HUES6 (cell line): ENCODE results near the gene STAG3.
"Not testable (repeated sequence)": the region's sequence is repeated elsewhere in the genome, so short reads cannot be mapped to it uniquely, and the experiment has no call there.

ENCODE experiments used
- H3K27ac ChIP-seq: 2 replicates; pipeline ENCODE4 v1.7.0; 2013; ENCODE audit warnings: low read depth, mild to moderate bottlenecking, low read length, inconsistent platforms
- H3K27me3 ChIP-seq: 2 replicates; pipeline ENCODE4 v1.6.1; 2013; ENCODE audit warnings: low read length; ENCODE audit not compliant: control insufficient read depth, insufficient read depth
- H3K36me3 ChIP-seq: 2 replicates; pipeline ENCODE4 v1.6.1; 2013; ENCODE audit warnings: low read length; ENCODE audit not compliant: control insufficient read depth, insufficient read depth
- H3K4me1 ChIP-seq: 2 replicates; pipeline ENCODE4 v1.6.1; 2013; ENCODE audit warnings: low read length; ENCODE audit not compliant: control insufficient read depth, insufficient read depth
- H3K4me3 ChIP-seq: 2 replicates; pipeline ENCODE4 v1.5.1; 2013; ENCODE audit warnings: low read depth, low read length
- H3K9ac ChIP-seq: one replicate; pipeline ENCODE4 v1.6.1; 2013; ENCODE audit warnings: mild to moderate bottlenecking, low read length
- H3K9me3 ChIP-seq: 2 replicates; pipeline ENCODE4 v1.6.1; 2013; ENCODE audit warnings: low read depth, low read length; ENCODE audit not compliant: control insufficient read depth, insufficient read depth

STAG3 gene, protein sequence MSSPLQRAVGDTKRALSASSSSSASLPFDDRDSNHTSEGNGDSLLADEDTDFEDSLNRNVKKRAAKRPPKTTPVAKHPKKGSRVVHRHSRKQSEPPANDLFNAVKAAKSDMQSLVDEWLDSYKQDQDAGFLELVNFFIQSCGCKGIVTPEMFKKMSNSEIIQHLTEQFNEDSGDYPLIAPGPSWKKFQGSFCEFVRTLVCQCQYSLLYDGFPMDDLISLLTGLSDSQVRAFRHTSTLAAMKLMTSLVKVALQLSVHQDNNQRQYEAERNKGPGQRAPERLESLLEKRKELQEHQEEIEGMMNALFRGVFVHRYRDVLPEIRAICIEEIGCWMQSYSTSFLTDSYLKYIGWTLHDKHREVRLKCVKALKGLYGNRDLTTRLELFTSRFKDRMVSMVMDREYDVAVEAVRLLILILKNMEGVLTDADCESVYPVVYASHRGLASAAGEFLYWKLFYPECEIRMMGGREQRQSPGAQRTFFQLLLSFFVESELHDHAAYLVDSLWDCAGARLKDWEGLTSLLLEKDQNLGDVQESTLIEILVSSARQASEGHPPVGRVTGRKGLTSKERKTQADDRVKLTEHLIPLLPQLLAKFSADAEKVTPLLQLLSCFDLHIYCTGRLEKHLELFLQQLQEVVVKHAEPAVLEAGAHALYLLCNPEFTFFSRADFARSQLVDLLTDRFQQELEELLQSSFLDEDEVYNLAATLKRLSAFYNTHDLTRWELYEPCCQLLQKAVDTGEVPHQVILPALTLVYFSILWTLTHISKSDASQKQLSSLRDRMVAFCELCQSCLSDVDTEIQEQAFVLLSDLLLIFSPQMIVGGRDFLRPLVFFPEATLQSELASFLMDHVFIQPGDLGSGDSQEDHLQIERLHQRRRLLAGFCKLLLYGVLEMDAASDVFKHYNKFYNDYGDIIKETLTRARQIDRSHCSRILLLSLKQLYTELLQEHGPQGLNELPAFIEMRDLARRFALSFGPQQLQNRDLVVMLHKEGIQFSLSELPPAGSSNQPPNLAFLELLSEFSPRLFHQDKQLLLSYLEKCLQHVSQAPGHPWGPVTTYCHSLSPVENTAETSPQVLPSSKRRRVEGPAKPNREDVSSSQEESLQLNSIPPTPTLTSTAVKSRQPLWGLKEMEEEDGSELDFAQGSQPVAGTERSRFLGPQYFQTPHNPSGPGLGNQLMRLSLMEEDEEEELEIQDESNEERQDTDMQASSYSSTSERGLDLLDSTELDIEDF

DNA sequence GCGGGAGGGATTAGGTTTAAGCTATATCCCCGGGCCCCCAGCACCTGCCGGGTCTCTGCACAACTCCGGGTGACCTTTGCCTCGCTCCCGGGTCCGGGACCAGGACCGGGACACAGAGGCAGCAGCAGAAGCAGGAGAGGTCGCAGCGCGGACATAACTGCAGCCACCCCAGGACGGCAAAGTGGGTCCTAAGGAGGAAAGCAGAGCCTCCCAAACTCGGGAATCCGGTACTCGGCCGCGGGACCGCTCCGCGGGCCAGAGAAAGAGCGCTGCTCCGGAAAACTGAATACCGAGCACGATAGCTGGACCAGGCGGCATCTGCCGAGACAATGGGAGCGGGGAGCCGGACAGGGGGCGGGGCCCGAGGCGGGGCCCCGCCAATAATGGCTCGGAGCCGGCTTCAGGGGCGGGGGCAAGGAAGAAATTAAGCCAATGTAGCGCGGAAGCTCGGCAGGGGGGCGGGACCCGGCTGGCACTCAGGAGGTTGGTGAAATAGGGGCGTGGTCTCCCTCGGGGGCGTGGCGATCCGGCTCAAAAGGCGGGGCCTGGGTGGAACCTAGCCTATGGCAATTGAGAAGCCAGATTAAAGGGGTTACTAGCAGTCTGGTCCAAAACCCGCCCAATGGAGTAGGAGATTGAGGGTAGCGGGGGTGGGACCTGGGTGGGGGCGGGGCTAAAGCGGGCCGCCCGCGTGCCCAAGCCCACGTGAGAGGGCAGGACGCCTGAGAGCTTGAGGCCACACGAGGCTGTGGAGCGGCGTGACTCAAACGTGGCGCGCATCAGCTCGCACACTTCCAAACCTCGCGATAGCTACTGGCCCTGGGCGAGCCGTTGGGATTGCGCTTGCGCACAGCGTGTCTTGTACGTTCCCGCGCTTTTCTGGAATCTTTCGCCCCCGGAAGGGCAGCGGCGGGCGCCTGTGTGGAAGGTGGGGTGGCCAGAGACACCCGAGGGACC lies at the start of gene STAG3, which contains the start of gene GPC2:
Gene STAG3, plus strand, starts transcription at position 874 of the 957 bp plus-strand sequence. CDS start 2,639 bp downstream, outside the sequence.
Gene GPC2, minus strand, starts transcription at position 337 of the 957 bp plus-strand sequence. Its CDS starts 182 bp downstream, at position 155.
- Histone ChIP-seq H3K36me3 (peaks cover 25% of the 10 kb centered on the region; the same call in 1 of the 2 replicates), H3K9me3 (no peaks in the 10 kb centered on the region), H3K9ac (peak within 1 kb of the TSS; percentile 62), H3K27ac (no peak within 1 kb of the TSS), H3K4me1 (peaks cover 17% of the 10 kb centered on the region), H3K27me3 (peaks cover 16% of the 10 kb centered on the region), H3K4me3 (peak within 1 kb of the TSS; percentile 79)

DNA sequence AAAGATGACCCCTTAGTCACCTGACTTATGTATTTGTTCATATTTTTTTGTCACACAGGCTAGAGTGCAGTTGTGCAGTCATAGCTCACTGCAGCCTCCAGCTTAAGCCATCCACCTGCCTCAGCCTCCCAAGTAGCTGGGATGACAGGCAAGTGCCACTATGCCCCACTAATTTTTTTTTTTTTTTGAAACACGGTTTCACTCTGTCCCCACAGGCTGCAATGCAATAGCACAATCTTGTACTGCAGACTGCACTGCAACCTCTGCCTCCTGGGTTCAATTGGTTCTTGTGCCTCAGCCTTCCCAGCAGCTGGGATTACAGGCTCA lies 49.1 kb upstream of the STAG3 start:
- H3K4me3 ChIP-seq: no peak overlapping the region
- peaks cover 4% of the 10 kb centered on the region; the same call in 1 of the 2 replicates for H3K4me1 ChIP-seq

DNA sequence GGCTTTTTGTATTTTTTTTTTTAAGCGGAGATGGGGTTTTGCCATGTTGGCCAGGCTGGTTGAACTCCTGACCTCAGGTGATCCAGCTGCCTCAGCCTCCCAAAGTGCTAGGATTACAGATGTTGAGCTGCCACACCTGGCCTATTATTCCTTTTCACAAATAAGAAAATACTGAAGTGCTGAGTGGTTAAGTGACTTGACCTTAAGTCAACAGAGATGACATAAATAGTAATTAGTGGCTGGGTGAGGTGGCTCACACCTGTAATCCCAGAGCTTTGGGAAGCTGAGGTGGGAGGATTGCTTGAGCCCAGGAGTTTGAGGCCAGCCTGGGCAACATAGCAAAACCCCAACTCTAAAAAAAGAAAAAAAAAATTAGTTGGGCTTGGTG lies 47.5 kb upstream of the STAG3 start:
- H3K4me3 ChIP-seq, H3K36me3 ChIP-seq, H3K9me3 ChIP-seq, H3K4me1 ChIP-seq, H3K27ac ChIP-seq, H3K9ac ChIP-seq: not testable (repeated sequence)
- peaks cover 12% of the 10 kb centered on the region for H3K27me3 ChIP-seq

More for the DNA sequence above, 49.1 kb upstream of the STAG3 start:
- Histone ChIP-seq H3K27ac (no peak overlapping the region), H3K27me3 (peaks cover 12% of the 10 kb centered on the region), H3K9ac (no peak overlapping the region), H3K9me3 (no peaks in the 10 kb centered on the region), H3K36me3 (no peaks in the 10 kb centered on the region)

DNA sequence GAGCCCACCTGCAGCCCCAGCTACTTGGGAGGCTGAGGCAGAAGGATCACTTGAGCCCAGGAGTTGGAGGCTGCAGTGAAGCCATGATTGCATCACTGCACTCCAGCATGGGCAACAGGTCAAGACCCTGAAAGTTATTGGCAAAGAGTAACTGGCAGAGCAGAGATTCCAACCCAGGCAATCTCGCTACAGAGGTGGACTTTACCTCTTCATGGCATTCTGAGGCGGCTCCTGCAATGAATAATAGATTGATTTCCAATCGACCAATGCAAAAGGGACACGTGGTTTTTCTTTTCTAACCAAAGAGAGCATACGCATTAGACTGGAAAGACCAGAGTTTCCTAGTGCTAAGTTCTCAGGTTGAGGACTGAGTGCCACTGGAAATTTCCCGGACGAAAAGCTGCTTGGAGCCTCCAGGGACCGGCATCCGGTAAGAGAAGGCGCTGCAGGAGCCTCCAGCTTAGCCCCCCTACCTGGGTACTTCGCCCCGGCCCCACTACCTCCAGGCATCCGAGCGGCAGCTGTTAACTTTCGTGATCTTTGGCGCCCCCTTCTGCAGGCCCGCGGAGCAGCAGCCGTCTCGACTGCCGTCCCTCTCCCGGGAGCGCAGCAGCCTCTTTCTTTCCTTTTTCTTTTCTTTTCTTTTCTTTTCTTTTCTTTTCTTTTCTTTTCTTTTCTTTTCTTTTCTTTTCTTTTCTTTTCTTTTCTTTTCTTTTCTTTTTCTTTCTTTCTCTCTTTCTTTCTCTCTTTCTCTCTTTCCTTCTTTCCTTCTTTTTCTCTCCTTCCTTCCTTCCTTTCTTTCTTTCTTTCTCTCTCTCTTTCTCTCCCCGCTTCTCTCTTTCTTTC lies 46.9 kb upstream of the STAG3 start:
- peaks cover 4% of the 10 kb centered on the region; the same call in 1 of the 2 replicates for H3K4me1 ChIP-seq
- peaks cover 12% of the 10 kb centered on the region for H3K27me3 ChIP-seq
- H3K27ac ChIP-seq: no peak overlapping the region
- peak overlapping the region; percentile 36 for H3K9ac ChIP-seq
- H3K4me3 ChIP-seq: peak overlapping the region; percentile 43
- H3K36me3 ChIP-seq: no peaks in the 10 kb centered on the region
- no peaks in the 10 kb centered on the region for H3K9me3 ChIP-seq

DNA sequence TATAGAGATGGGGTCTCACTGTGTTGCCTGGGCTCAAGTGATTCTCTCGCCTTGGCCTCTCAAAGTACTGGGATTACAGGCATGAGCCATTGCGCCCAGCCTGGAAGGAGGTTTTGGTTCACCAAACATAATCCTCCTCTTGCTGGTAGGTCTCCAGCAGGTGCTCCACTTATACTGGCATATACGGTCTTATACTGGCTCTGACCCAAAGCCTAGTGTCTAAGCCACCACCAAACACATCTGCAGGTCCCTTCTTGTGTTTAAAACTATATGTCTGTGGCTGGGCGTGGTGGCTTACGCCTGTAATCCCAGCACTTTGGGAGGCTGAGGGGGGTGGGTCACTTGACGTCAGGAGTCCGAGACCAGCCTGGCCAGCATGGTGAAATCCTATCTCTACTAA lies 45.6 kb upstream of the STAG3 start:
- Histone ChIP-seq H3K36me3 (no peaks in the 10 kb centered on the region), H3K9me3 (no peaks in the 10 kb centered on the region), H3K9ac (no peak overlapping the region), H3K27me3 (peaks cover 12% of the 10 kb centered on the region), H3K4me1 (peaks cover 4% of the 10 kb centered on the region; the same call in 1 of the 2 replicates), H3K27ac (no peak overlapping the region), H3K4me3 (no peak overlapping the region)

DNA sequence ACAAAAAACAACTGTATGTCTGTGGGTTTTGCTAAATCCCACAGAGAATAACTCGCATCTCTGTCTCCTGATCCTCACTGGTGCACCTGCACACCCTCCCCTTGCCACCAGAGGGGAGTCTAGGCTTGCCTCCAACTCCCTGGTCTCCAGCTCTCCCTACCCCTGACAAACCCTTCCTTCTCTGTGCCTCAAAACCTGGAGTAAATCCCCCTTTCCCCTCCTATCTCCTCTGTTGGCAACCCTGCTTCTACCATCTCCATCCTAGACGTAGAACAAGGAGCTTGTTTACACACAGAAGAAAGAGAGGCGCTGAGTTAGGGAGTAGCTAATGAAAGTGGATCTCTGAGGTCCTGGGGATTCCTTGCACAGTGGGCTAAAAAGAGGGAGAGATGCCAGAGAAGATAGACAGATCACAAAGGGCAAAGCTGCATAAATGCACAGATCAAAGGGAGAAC lies 45.0 kb upstream of the STAG3 start:
- peaks cover 11% of the 10 kb centered on the region for H3K27me3 ChIP-seq
- no peak overlapping the region for H3K9ac ChIP-seq
- H3K4me3 ChIP-seq: no peak overlapping the region
- no peak overlapping the region for H3K27ac ChIP-seq
- H3K4me1 ChIP-seq: peaks cover 4% of the 10 kb centered on the region; the same call in 1 of the 2 replicates
- no peaks in the 10 kb centered on the region for H3K36me3 ChIP-seq
- H3K9me3 ChIP-seq: no peaks in the 10 kb centered on the region

DNA sequence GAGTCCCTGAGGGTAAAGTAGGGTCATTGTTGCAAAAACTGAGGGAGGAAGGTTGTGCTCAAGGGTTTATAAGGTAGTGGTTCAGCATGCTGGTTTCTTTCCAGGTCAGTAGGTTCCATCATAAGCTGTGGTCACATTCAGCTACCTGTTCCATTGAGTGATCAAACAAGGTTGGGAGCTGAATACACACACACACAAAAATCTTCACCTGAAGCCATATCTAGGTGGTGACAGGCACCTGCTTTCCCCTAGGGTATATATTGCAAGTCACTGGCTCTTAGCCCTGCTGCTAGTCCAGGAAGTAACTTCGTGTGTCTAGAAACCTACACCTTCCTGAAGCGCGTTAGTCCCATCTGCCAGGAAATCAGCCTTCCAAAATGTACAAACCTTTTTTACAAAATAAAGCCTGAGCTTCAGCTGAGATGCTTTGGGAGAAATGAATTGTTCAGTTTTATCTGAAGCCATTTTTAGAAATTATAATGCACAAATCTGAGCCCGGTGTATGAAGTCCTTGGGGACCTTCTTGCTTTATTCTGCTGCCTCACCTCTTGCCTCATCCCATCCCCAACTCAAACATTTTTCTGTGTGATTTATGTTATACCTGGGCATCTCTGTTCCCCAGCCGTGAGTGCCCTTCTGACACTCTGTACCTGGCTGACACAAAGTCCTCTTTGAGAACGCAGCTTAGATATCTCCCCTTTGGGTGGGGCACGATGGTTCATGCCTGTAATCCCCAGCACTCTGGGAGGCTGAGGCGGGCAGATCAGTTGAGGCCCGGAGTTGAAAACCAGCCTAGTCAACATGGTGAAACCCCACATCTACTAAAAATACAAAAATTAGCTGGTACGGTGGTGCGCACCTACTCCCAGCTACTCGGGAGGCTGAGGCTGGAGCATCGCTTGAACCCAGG lies 39.6 kb upstream of the STAG3 start:
- 0 out of 2 replicates have a peak, but pooled peaks cover under 1% of the 10 kb centered on the region for H3K4me1 ChIP-seq
- no peak overlapping the region for H3K4me3 ChIP-seq
- H3K9ac ChIP-seq: no peak overlapping the region
- H3K27ac ChIP-seq: no peak overlapping the region
- no peaks in the 10 kb centered on the region for H3K27me3 ChIP-seq
- no peaks in the 10 kb centered on the region for H3K9me3 ChIP-seq
- no peaks in the 10 kb centered on the region for H3K36me3 ChIP-seq

DNA sequence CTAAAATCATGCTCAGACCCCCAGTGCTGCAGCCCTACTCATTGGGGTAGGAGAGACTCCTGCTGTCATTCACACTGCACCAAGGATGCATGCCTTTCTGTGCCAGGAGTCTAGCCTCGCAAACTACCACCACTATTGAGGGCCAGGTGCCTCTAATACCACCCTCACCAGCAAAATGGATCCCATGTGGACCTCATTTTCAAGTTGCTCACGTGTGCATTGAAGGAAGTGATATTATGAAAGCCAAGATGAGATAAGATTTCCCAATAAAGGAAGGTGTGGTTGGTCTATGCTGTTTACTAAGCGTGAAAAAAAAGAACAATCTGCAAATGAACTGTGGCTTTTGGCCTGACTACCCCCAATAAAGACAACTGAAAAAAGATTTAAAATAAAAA lies 36.2 kb upstream of the STAG3 start:
- H3K27ac ChIP-seq: no peak overlapping the region

DNA sequence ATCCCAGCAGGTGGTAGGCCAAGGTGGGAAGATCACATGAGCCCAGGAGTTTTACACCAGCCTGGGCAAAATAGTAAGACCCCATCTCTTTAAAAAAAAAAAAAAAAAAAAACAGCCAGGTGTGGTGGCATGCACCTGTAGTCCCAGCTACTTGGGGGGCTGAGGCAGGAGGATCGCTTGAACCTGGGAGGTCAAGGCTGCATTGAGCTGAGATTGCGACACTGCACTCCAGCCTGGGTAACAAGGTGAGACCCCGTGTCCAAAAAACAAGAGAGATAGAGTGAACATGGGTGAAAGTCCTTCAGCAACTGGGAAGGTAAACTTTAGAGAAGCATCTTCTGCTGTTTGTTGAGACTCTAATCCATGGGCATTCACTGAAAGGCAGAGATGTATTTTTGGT lies 35.3 kb upstream of the STAG3 start:
- Histone ChIP-seq H3K4me1 (no peaks in the 10 kb centered on the region), H3K27me3 (no peaks in the 10 kb centered on the region), H3K9me3 (no peaks in the 10 kb centered on the region), H3K36me3 (no peaks in the 10 kb centered on the region), H3K4me3 (no peak overlapping the region), H3K27ac (no peak overlapping the region), H3K9ac (no peak overlapping the region)

More for the DNA sequence above, 36.2 kb upstream of the STAG3 start:
- Histone ChIP-seq H3K4me1 (no peaks in the 10 kb centered on the region), H3K9ac (no peak overlapping the region), H3K9me3 (no peaks in the 10 kb centered on the region), H3K36me3 (no peaks in the 10 kb centered on the region), H3K4me3 (no peak overlapping the region), H3K27me3 (no peaks in the 10 kb centered on the region)
